Hepatocyte (in vitro differentiated cells): Measurements from ENCODE around the gene SORBS2.

Experiments used
- CTCF ChIP-seq: fragments of 200-600 bp; sonication (generic); IDR thresholded peaks from 2 replicates; pipeline ENCODE4 v1.5.1; 2016; ENCODE audit warnings: antibody characterized with exemption, mild to moderate bottlenecking; ENCODE audit not compliant: poor library complexity
- EZH2 ChIP-seq: fragments of 200-600 bp; sonication (generic); IDR thresholded peaks from 2 replicates; pipeline ENCODE4 v1.6.1; 2016; ENCODE audit warnings: antibody characterized with exemption, mild to moderate bottlenecking, borderline replicate concordance

- TF ChIP-seq CTCF (no peak), EZH2 (no peak)
These were observed 251.7 kb downstream of the SORBS2 start for GRCh38 chr4:185560316-185560715.
